Measurements from ENCODE around the gene PPP2R5B.

Gene PPP2R5B

GRCh38 chr11:64877390-64878222, 46.9 kb upstream of the PPP2R5B start:
- H3K4me3 ChIP-seq (ENCODE audit: low read depth, low read length), result peak overlapping the region; percentile 84
- H3K9me3 ChIP-seq (ENCODE audit: control insufficient read depth, low read length), result no peaks in the 10 kb centered on the region
- peak overlapping the region; percentile 1 for H3K27ac ChIP-seq
- H3K4me1 ChIP-seq, result peaks cover 6% of the 10 kb centered on the region
- no peaks in the 10 kb centered on the region for H3K27me3 ChIP-seq (ENCODE audit: control insufficient read depth, insufficient read depth, low read length)
- H3K4me2 ChIP-seq (ENCODE audit: low read length), result peak overlapping the region; percentile 92
- no peak for TF ChIP-seq CTCF (IDR thresholded peaks at IDR 0.05)
- peaks cover 8% of the 10 kb centered on the region for H3K79me2 ChIP-seq
- H3K9ac ChIP-seq, result no peak overlapping the region
- H2AFZ ChIP-seq, result peak overlapping the region; percentile 87
- no peaks in the 10 kb centered on the region for H3K36me3 ChIP-seq (ENCODE audit: control insufficient read depth, insufficient read depth, low read length)

- Histone ChIP-seq H2AFZ (peak overlapping the region; percentile 87), H3K9ac (no peak overlapping the region), H3K4me3 (ENCODE audit: low read depth, low read length) (peak overlapping the region; percentile 84), H3K9me3 (ENCODE audit: control insufficient read depth, low read length) (no peaks in the 10 kb centered on the region), H3K79me2 (peaks cover 7% of the 10 kb centered on the region), H3K4me2 (ENCODE audit: low read length) (peak overlapping the region; percentile 92), H3K36me3 (ENCODE audit: control insufficient read depth, insufficient read depth, low read length) (no peaks in the 10 kb centered on the region), H3K4me1 (peaks cover 6% of the 10 kb centered on the region), H3K27me3 (ENCODE audit: control insufficient read depth, insufficient read depth, low read length) (no peaks in the 10 kb centered on the region), H3K27ac (peak overlapping the region; percentile 60)
- TF ChIP-seq CTCF (IDR thresholded peaks at IDR 0.05), result no peak
Observed at GRCh38 chr11:64878223-64878493, 46.3 kb upstream of the PPP2R5B start.

- Histone ChIP-seq H3K27ac (peak within 1 kb of the TSS; percentile 87), H2AFZ (peak within 1 kb of the TSS; percentile 87), H3K27me3 (ENCODE audit: control insufficient read depth, insufficient read depth, low read length) (no peaks in the 10 kb centered on the region), H3K4me1 (peaks cover 6% of the 10 kb centered on the region), H3K9me3 (ENCODE audit: control insufficient read depth, low read length) (no peaks in the 10 kb centered on the region), H3K4me3 (ENCODE audit: low read depth, low read length) (peak within 1 kb of the TSS; percentile 84), H3K9ac (peak within 1 kb of the TSS; percentile 28), H3K36me3 (ENCODE audit: control insufficient read depth, insufficient read depth, low read length) (no peaks in the 10 kb centered on the region), H3K79me2 (peaks cover 6% of the 10 kb centered on the region), H3K4me2 (ENCODE audit: low read length) (peak within 1 kb of the TSS; percentile 92)
- TF ChIP-seq CTCF (IDR thresholded peaks at IDR 0.05), result peak; percentile 58
Observed at GRCh38 chr11:64878494-64879243, 45.8 kb upstream of the PPP2R5B start, which contains the start of gene EHD1. EHD1 (minus strand) TSS chr11:64878621; CDS start chr11:64878464, 157 bp downstream.

- Histone ChIP-seq H3K4me2 (ENCODE audit: low read length) (peak overlapping the region; percentile 86), H3K9ac (peak overlapping the region; percentile 28), H2AFZ (peak overlapping the region; percentile 83), H3K27ac (peak overlapping the region; percentile 87), H3K4me1 (peaks cover 6% of the 10 kb centered on the region), H3K9me3 (ENCODE audit: control insufficient read depth, low read length) (no peaks in the 10 kb centered on the region), H3K79me2 (peaks cover 6% of the 10 kb centered on the region), H3K27me3 (ENCODE audit: control insufficient read depth, insufficient read depth, low read length) (no peaks in the 10 kb centered on the region), H3K4me3 (ENCODE audit: low read depth, low read length) (peak overlapping the region; percentile 84), H3K36me3 (ENCODE audit: control insufficient read depth, insufficient read depth, low read length) (no peaks in the 10 kb centered on the region)
- TF ChIP-seq CTCF (IDR thresholded peaks at IDR 0.05), result no peak
Observed at GRCh38 chr11:64879244-64879900, 45.1 kb upstream of the PPP2R5B start.

Measured in parathyroid adenoma (tissue), 2 donors.